HepG2 (cell line): ENCODE data around the gene CD300A. TPM values are rescaled to one million over a fixed set of nuclear protein-coding genes. Genes with fewer than 3 reads are reported as not detected.
A peak's percentile ranks its signal among the peaks of the same experiment; 100 is the strongest.

ENCODE experiments used
- ATAC-seq: fragments of 200-7000 bp; cut with Tn5 transposase; 3 replicates; pipeline ENCODE4 v1.9.1; 2020; ENCODE audit warnings: mild to moderate bottlenecking, moderate library complexity
- BruUV-seq: library from RNA; stranded (reverse); fragments of 400-500 nt; replicated peaks from 2 replicates; lab custom pipeline; 2021; lab: Mats Ljungman, UMichigan
- CTCF ChIA-PET: fragments of 300-600 bp; formaldehyde crosslinking; extraction: SDS; loops from one replicate; lab custom pipeline; 2021; ENCODE audit warnings: low total read pairs, inconsistent platforms, low intra/inter-chr PET ratio; lab: Yijun Ruan, JAX
- POLR2A ChIA-PET: fragments of 350-600 bp; sonication (Branson Sonifier 250); formaldehyde crosslinking; loops from one replicate; lab custom pipeline; 2020; ENCODE audit warnings: antibody characterized with exemption, inconsistent platforms; lab: Yijun Ruan, JAX
- DNase-seq: peaks from one replicate; pipeline ENCODE4 v3.0.0-alpha.2; 2015; ENCODE audit warnings: low spot score
- FAIRE-seq: peaks from 3 replicates; lab custom pipeline; 2011; peaks lifted over from hg19 to GRCh38; lab: Jason Lieb, UNC
- H2AFZ ChIP-seq: one replicate; pipeline ENCODE4 v1.6.1; 2011; ENCODE audit warnings: low read length, inconsistent platforms
- H3K27ac ChIP-seq: fragments of 300-600 bp; 3 replicates; pipeline ENCODE4 v1.8.0; 2011; ENCODE audit warnings: mixed run types, mild to moderate bottlenecking, mixed read lengths, low read length, inconsistent platforms; ENCODE audit not compliant: insufficient read depth; ENCODE audit errors: extremely low read length
- H3K27me3 ChIP-seq, 2 experiments: fragments of 200-600 bp in 1 of 2; 2 replicates in 1 of 2; 3 replicates in 1 of 2; pipeline versions ENCODE4 v1.6.0 to v1.8.0; 2011; ENCODE audit warnings: low read length in 2 of 2, mild to moderate bottlenecking in 2 of 2, moderate library complexity in 2 of 2, inconsistent platforms in 1 of 2; ENCODE audit not compliant: insufficient read depth in 2 of 2, control insufficient read depth in 1 of 2
- H3K36me3 ChIP-seq, 2 experiments: fragments of 200-600 bp in 1 of 2; replicated peaks in 1 of 2; 2 replicates in 1 of 2; 3 replicates in 1 of 2; pipeline versions ENCODE4 v1.5.1 to v1.8.0; 2011; ENCODE audit warnings: low read length in 2 of 2, inconsistent platforms in 1 of 2; ENCODE audit not compliant: insufficient read depth in 2 of 2, control insufficient read depth in 1 of 2
- H3K4me1 ChIP-seq: 2 replicates; pipeline ENCODE4 v1.5.1; 2012; ENCODE audit warnings: low read length, inconsistent platforms; ENCODE audit not compliant: insufficient read depth
- H3K4me2 ChIP-seq: 2 replicates; pipeline ENCODE4 v1.6.0; 2011; ENCODE audit warnings: low read depth, low read length, inconsistent platforms
- H3K4me3 ChIP-seq, 3 experiments: fragments of 200-600 bp in 1 of 3; sonication (generic), shearing (Covaris generic) in 1 of 3; replicated peaks in 1 of 3; 2 replicates each; pipeline ENCODE4 v1.5.1; 2011 to 2016; ENCODE audit warnings: low read length in 3 of 3, inconsistent platforms in 2 of 3, low read depth in 2 of 3, mild to moderate bottlenecking in 2 of 3, control low read depth in 1 of 3, mixed read lengths in 1 of 3; ENCODE audit not compliant: insufficient read depth in 1 of 3
- H3K79me2 ChIP-seq: one replicate; pipeline ENCODE4 v1.6.1; 2011; ENCODE audit warnings: low read length, inconsistent platforms; ENCODE audit not compliant: insufficient read depth
- H3K9ac ChIP-seq: 2 replicates; pipeline ENCODE4 v1.6.0; 2011; ENCODE audit warnings: mild to moderate bottlenecking, low read depth, low read length, inconsistent platforms; ENCODE audit not compliant: insufficient read depth
- H3K9me3 ChIP-seq: 2 replicates; pipeline ENCODE4 v1.5.1; 2012; ENCODE audit warnings: mild to moderate bottlenecking, low read length
- H4K20me1 ChIP-seq: 2 replicates; pipeline ENCODE4 v1.6.0; 2011; ENCODE audit warnings: inconsistent platforms, mild to moderate bottlenecking, low read length, moderate library complexity; ENCODE audit not compliant: insufficient read depth
- DRAP1 ChIP-seq: IDR thresholded peaks from 2 replicates; pipeline ENCODE4 v1.6.1; 2016; ENCODE audit warnings: missing genetic modification reagents, missing compliant biosample characterization
- ELF4 ChIP-seq: sonication (generic); formaldehyde crosslinking; IDR thresholded peaks from 2 replicates; pipeline ENCODE4 v1.5.0; 2020; ENCODE audit warnings: missing genetic modification reagents, mild to moderate bottlenecking, moderate library complexity, borderline replicate concordance
- GMEB2 ChIP-seq: IDR thresholded peaks from 2 replicates; pipeline ENCODE4 v1.6.1; 2016; ENCODE audit warnings: missing biosample characterization, missing genetic modification reagents, low read depth
- KLF11 ChIP-seq: IDR thresholded peaks from 2 replicates; pipeline ENCODE4 v1.6.1; 2016; ENCODE audit warnings: missing compliant biosample characterization
- NFRKB ChIP-seq: fragments of 450-650 bp; IDR thresholded peaks from 2 replicates; pipeline ENCODE4 v1.6.1; 2017
- RERE ChIP-seq: IDR thresholded peaks from 2 replicates; pipeline ENCODE4 v1.6.1; 2016; ENCODE audit warnings: low read depth, missing genetic modification reagents, missing compliant biosample characterization
- ZBTB42 ChIP-seq: sonication (generic); formaldehyde crosslinking; IDR thresholded peaks from 2 replicates; pipeline ENCODE4 v1.5.0; 2020; ENCODE audit warnings: mild to moderate bottlenecking, missing genetic modification reagents
- ZBTB46 ChIP-seq: sonication (generic); formaldehyde crosslinking; IDR thresholded peaks from 2 replicates; pipeline ENCODE4 v1.4.0; 2020; ENCODE audit warnings: mild to moderate bottlenecking, missing genetic modification reagents, borderline replicate concordance
- ZNF674 ChIP-seq: sonication (generic); formaldehyde crosslinking; IDR thresholded peaks from 2 replicates; pipeline ENCODE4 v1.5.0; 2020; ENCODE audit warnings: low read depth, mild to moderate bottlenecking, missing genetic modification reagents
- ZNF75D ChIP-seq: sonication (generic); formaldehyde crosslinking; IDR thresholded peaks from 2 replicates; pipeline ENCODE4 v1.8.1; 2023; ENCODE audit warnings: missing genetic modification reagents, mild to moderate bottlenecking, borderline replicate concordance
- WGBS: methylation state at CpG from one replicate; pipeline ENCODE4 v1.1.6; 2017; ENCODE audit warnings: low lambda C conversion rate; 5-methylcytosine and 5-hydroxymethylcytosine counted together
- in situ Hi-C: cut with HindIII; loops from 2 replicates; pipeline ENCODE4 v1.10.0; 2017; ENCODE audit warnings: low pct_unique_long_range_greater_than_20kb; ENCODE audit not compliant: extremely low pct_ligation_motif_present
- intact Hi-C: fragments of 100-400 bp; cut with micrococcal nuclease; formaldehyde crosslinking; loops from one replicate; pipeline ENCODE4 v1.10.0; 2022; ENCODE audit not compliant: unreplicated experiment
- polyA plus RNA-seq, 8 experiments: library from polyadenylated mRNA; depleted of rRNA in 3 of 8; stranded (reverse) in 7 of 8; unstranded in 1 of 8; fragments of >200 nt; fragmentation: Illumina TruSeq in 4 of 8; extraction: Trizol in 4 of 8; gene quantifications; 2 replicates each; pipeline versions ENCODE4 v1.2.1 to v1.2.3, GENCODE V29; 2011 to 2016; ENCODE audit warnings: low read depth in 4 of 8, missing spikeins in 1 of 8, mixed read lengths in 1 of 8; ENCODE audit not compliant: insufficient read depth in 1 of 8
- total RNA-seq, 5 experiments: library from RNA; depleted of rRNA; stranded (reverse); fragments of >200 nt; fragmentation: Illumina TruSeq; extraction: Trizol; gene quantifications; 2 replicates each; pipeline ENCODE4 v1.2.3, GENCODE V29; 2016; ENCODE audit warnings: low read depth in 1 of 5

Gene CD300A
- total and polyA plus RNA-seq, 2 of the 13 experiments (the other 11 are each of a cell fraction or from before 2014, with no cell fraction given): not detected

- no peak for TF ChIP-seq DRAP1 (CRISPR knock-in tag)
- no peak for TF ChIP-seq ZNF674 (CRISPR knock-in tag)
- TF ChIP-seq, all 625 proteins: peak for 0
Measured at GRCh38 chr17:74466111-74466827, at the start of gene CD300A (continued).

GRCh38 chr17:74417178-74418045 is 49.0 kb upstream of the CD300A start:
- Histone ChIP-seq H3K79me2 (no peaks in the 10 kb centered on the region), H4K20me1 (no peaks in the 10 kb centered on the region), H3K27me3 (peaks cover 0 to 7% of the 10 kb centered on the region in 2 experiments; a peak in 1 of 5 replicates), H3K9ac (0 out of 2 replicates have a peak overlapping the region, but pooled peaks have one; percentile 0), H2AFZ (no peak overlapping the region), H3K4me3 (peak overlapping the region; percentile 8 to 58 (median 19); a peak in 4 of 6 replicates), H3K4me2 (peak overlapping the region; percentile 66), H3K9me3 (no peaks in the 10 kb centered on the region), H3K36me3 (no peaks in the 10 kb centered on the region), H3K27ac (peak overlapping the region; percentile 12), H3K4me1 (peaks cover 84% of the 10 kb centered on the region)
- intact Hi-C loops: loop anchor here (1.0 kb wide), 1 partner anchor 13 kb away; no protein-coding TSS in a partner anchor
- WGBS: 3% methylated on average over 12 of the region's 12 CpGs
- peak; percentile 85 for ATAC-seq
- in situ Hi-C loops: no loop called here
- POLR2A ChIA-PET: interaction anchor here (0.6 to 4.8 kb wide), 15 partner anchors 8 to 346 kb away, joined by 3 to 159 read pairs (median 6); partner anchors contain the start of genes GPRC5C and RAB37
- peak; percentile 89 for DNase-seq
- CTCF ChIA-PET: no interaction called here
- BruUV-seq: no TSS peak
- peak; percentile 47 for FAIRE-seq
- TF ChIP-seq GMEB2 (CRISPR knock-in tag) (no peak), ZBTB42 (CRISPR knock-in tag) (no peak), ZNF75D (no peak), NFRKB (no peak), KLF11 (CRISPR knock-in tag) (peak; percentile 43; the same call in 1 of the 2 replicates), ELF4 (CRISPR knock-in tag) (no peak), ZBTB46 (no peak), RERE (CRISPR knock-in tag) (no peak)
